Right lobe of liver (tissue), 4 donors: ENCODE results near the gene NCS1.

Experiments
- CTCF ChIP-seq, 4 donors: fragments of 200-600 bp in 3 of 4; fragments of 450-650 bp in 1 of 4; IDR thresholded peaks; one replicate each; pipeline versions ENCODE4 v1.5.1 to v1.8.0; 2016 to 2022; ENCODE audit warnings: antibody characterized with exemption in 4 of 4, mild to moderate bottlenecking in 2 of 4
- POLR2A ChIP-seq: fragments of 450-650 bp; IDR thresholded peaks from one replicate; pipeline ENCODE4 v1.6.1; 2017; ENCODE audit warnings: antibody characterized with exemption, mild to moderate bottlenecking
- donor health status: DM: no; HTN: no; CAD: no.
- donor health status: DM: no; HTN: no; CAD: no.
- donor health status: DM: no; HTN: yes; CAD: no.

GRCh38 chr9:130182381-130182909 lies 10.2 kb downstream of the NCS1 start:
- no peak for TF ChIP-seq POLR2A
- no peak for TF ChIP-seq CTCF (IDR thresholded peaks at IDR 0.05)
